ENCODE measurements around the gene THBS2.

- no peak for TF ChIP-seq CTCF (IDR thresholded peaks at IDR 0.05)
- TF ChIP-seq POLR2A (IDR thresholded peaks at IDR 0.05) = no peak
These were observed 54.8 kb downstream of the THBS2 start for GRCh38 chr6:169198885-169199284.

Data from ovary (tissue), 3 donors.